ENCODE measurements around the gene SELENOF. TPM values are rescaled to one million over a fixed set of nuclear protein-coding genes. Genes with fewer than 3 reads are reported as not detected.

Gene SELENOF
- total RNA-seq, 2 experiments from 2014 or later = 115 to 131 TPM

- CTCF ChIA-PET = interaction anchor here (1.3 to 1.4 kb wide), 2 partner anchors 47 to 142 kb away, joined by 3 to 4 read pairs; no protein-coding TSS in a partner anchor
- no peak for ATAC-seq
- TF ChIP-seq CTCF (IDR thresholded peaks at IDR 0.05) = no peak
- POLR2A ChIA-PET = no interaction called here
- Mint-ChIP-seq H3K4me1 (ENCODE audit: low read depth) (peaks cover 8% of the 10 kb centered on the region), H3K27me3 (no peaks in the 10 kb centered on the region), H3K9me3 (no peaks in the 10 kb centered on the region), H3K36me3 (ENCODE audit: low read depth) (no peaks in the 10 kb centered on the region), H3K27ac (no peak overlapping the region), H3K4me3 (no peak overlapping the region)
- intact Hi-C loops (cut with micrococcal nuclease) = no loop called here
- DNase-seq = no peak
These were observed 28.1 kb upstream of the SELENOF start for GRCh38 chr1:86942042-86942441.

- POLR2A ChIA-PET = no interaction called here
- H3K4me3 Mint-ChIP-seq = no peak overlapping the region
These were observed 26.7 kb upstream of the SELENOF start for GRCh38 chr1:86940599-86940998.

GRCh38 chr1:86939406-86939805 is 25.5 kb upstream of the SELENOF start:
- DNase-seq (no peak), ATAC-seq (no peak)
- ChIA-PET POLR2A (interaction anchor here (1.0 kb wide), 1 partner anchor 24 kb away, joined by 4 read pairs; no protein-coding TSS in a partner anchor), CTCF (interaction anchor here (1.6 kb wide), 1 partner anchor 57 kb away, joined by 3 read pairs; no protein-coding TSS in a partner anchor)
- intact Hi-C loops (cut with micrococcal nuclease) = no loop called here
- no peaks in the 10 kb centered on the region for H3K9me3 Mint-ChIP-seq
- no peaks in the 10 kb centered on the region for H3K36me3 Mint-ChIP-seq (ENCODE audit: low read depth)
- H3K4me1 Mint-ChIP-seq (ENCODE audit: low read depth) = peaks cover 12% of the 10 kb centered on the region
- H3K27me3 Mint-ChIP-seq = no peaks in the 10 kb centered on the region
- H3K4me3 Mint-ChIP-seq = no peak overlapping the region
- H3K27ac Mint-ChIP-seq = no peak overlapping the region
- TF ChIP-seq CTCF (IDR thresholded peaks at IDR 0.05) = no peak

More at GRCh38 chr1:86940599-86940998, 26.7 kb upstream of the SELENOF start:
- ATAC-seq (no peak), DNase-seq (no peak)
- intact Hi-C loops (cut with micrococcal nuclease) = no loop called here
- no peak for TF ChIP-seq CTCF (IDR thresholded peaks at IDR 0.05)
- CTCF ChIA-PET = no interaction called here
- Mint-ChIP-seq H3K9me3 (no peaks in the 10 kb centered on the region), H3K36me3 (ENCODE audit: low read depth) (no peaks in the 10 kb centered on the region), H3K27me3 (no peaks in the 10 kb centered on the region), H3K4me1 (ENCODE audit: low read depth) (peaks cover 8% of the 10 kb centered on the region), H3K27ac (no peak overlapping the region)

DNA sequence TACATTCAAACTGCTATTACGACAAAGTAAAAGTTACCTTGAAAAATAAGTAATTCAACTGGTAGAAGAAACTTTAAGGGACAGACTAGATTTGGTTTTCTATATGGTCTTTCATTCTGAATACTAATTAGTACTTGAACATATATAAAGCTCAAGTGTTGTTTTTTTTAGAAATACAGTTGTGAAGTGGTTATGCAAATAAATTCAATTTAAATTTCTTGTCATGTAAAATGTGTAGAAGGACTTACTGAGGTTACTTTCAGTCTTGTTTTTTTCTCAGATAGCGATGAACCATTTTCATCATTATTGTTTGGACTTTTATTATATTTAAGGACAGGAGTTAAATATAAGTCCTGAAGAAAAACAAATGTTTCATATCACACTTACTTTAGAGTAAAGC is 24.9 kb upstream of the SELENOF start:
- intact Hi-C loops (cut with micrococcal nuclease) = no loop called here
- no peak for ATAC-seq
- Mint-ChIP-seq H3K36me3 (ENCODE audit: low read depth) (no peaks in the 10 kb centered on the region), H3K27me3 (no peaks in the 10 kb centered on the region), H3K27ac (no peak overlapping the region), H3K4me1 (ENCODE audit: low read depth) (peaks cover 17% of the 10 kb centered on the region), H3K9me3 (no peaks in the 10 kb centered on the region), H3K4me3 (no peak overlapping the region)
- ChIA-PET CTCF (interaction anchor here (1.6 kb wide), 1 partner anchor 56 kb away, joined by 3 read pairs; no protein-coding TSS in a partner anchor), POLR2A (no interaction called here)
- DNase-seq = no peak
- TF ChIP-seq CTCF (IDR thresholded peaks at IDR 0.05) = no peak

DNA sequence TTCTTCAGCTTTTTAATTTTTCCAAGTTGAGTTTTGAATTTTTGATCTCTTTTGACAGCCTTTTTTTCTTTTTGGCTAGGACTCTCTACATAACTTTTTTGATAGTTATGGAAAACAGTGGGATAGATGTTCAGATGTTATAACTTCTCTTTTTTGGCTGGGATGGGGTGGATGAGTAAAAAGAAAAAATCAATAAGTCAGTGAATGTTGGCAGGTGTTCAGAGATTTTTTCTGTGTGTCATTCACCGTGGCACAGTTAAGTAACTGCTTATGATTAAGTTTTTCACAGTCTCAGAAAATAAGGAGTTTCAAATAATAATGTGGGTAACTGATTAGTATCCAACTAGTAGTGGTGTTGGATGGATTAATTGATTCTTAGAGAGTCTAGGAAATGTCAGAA is 24.5 kb upstream of the SELENOF start:
- intact Hi-C loops (cut with micrococcal nuclease) = no loop called here
- Mint-ChIP-seq H3K4me3 (no peak overlapping the region), H3K27ac (no peak overlapping the region), H3K27me3 (no peaks in the 10 kb centered on the region), H3K36me3 (ENCODE audit: low read depth) (no peaks in the 10 kb centered on the region), H3K4me1 (ENCODE audit: low read depth) (peaks cover 21% of the 10 kb centered on the region), H3K9me3 (no peaks in the 10 kb centered on the region)
- DNase-seq = no peak
- ATAC-seq = no peak
- ChIA-PET CTCF (no interaction called here), POLR2A (no interaction called here)
- no peak for TF ChIP-seq CTCF (IDR thresholded peaks at IDR 0.05)
